Measurements from ENCODE around the gene MTHFS.
A peak's percentile ranks its signal among the peaks of the same experiment; 100 is the strongest.
"Not testable (repeated sequence)": the region's sequence is repeated elsewhere in the genome, so short reads cannot be mapped to it uniquely, and the experiment has no call there.

Gene MTHFS

GRCh38 chr15:79914728-79915127 lies 17.9 kb upstream of the MTHFS start:
- DNase-seq = no peak

GRCh38 chr15:79909556-79910335 lies 12.9 kb upstream of the MTHFS start:
- not testable (repeated sequence) for DNase-seq

GRCh38 chr15:79904271-79904670 lies 7.5 kb upstream of the MTHFS start:
- no peak for DNase-seq

- DNase-seq = no peak
These were observed 6.8 kb upstream of the MTHFS start for GRCh38 chr15:79903626-79904025.

- DNase-seq = no peak
These were observed 6.3 kb upstream of the MTHFS start for GRCh38 chr15:79903144-79903543.

- DNase-seq = no peak
These were observed 5.1 kb upstream of the MTHFS start for GRCh38 chr15:79901958-79902357.

GRCh38 chr15:79900818-79901378 lies 4.1 kb upstream of the MTHFS start:
- DNase-seq = not testable (repeated sequence)

GRCh38 chr15:79900087-79900486 lies 3.3 kb upstream of the MTHFS start:
- DNase-seq = no peak

- not testable (repeated sequence) for DNase-seq
These were observed 2.0 kb upstream of the MTHFS start for GRCh38 chr15:79898786-79899185.

GRCh38 chr15:79898369-79898768 lies 1.6 kb upstream of the MTHFS start:
- no peak for DNase-seq

- DNase-seq = no peak
These were observed 893 bp upstream of the MTHFS start for GRCh38 chr15:79897701-79898113.

GRCh38 chr15:79897380-79897678 lies 515 bp upstream of the MTHFS start:
- DNase-seq = no peak

- no peak for DNase-seq
These were observed 632 bp downstream of the MTHFS start for GRCh38 chr15:79896131-79896633.

- DNase-seq = no peak
These were observed 9.5 kb downstream of the MTHFS start for GRCh38 chr15:79887054-79887930.

GRCh38 chr15:79886124-79886523 lies 10.7 kb downstream of the MTHFS start:
- no peak for DNase-seq

- DNase-seq = peak; percentile 12
These were observed 12.6 kb downstream of the MTHFS start for GRCh38 chr15:79884204-79884596.

GRCh38 chr15:79883579-79884203 lies 13.1 kb downstream of the MTHFS start:
- no peak for DNase-seq

- no peak for DNase-seq
These were observed 15.1 kb downstream of the MTHFS start for GRCh38 chr15:79881668-79882067.

- peak; percentile 27 for DNase-seq
These were observed 15.6 kb downstream of the MTHFS start for GRCh38 chr15:79881254-79881653.

GRCh38 chr15:79878078-79878705 lies 18.6 kb downstream of the MTHFS start:
- no peak for DNase-seq

GRCh38 chr15:79875213-79875612 lies 21.6 kb downstream of the MTHFS start:
- no peak for DNase-seq

- DNase-seq = peak; percentile 2
These were observed 22.6 kb downstream of the MTHFS start for GRCh38 chr15:79874242-79874641.

Data from COR-L47 (cell line).